Tibial artery (tissue), 4 donors: ENCODE results near the gene TK1.

Source experiments
- DNase-seq, 2 donors: peaks; one replicate each; pipeline ENCODE4 v3.0.0-alpha.2; 2019
- H3K27ac ChIP-seq, 2 donors: fragments of 200-600 bp; sonication (generic) in 1 of 2; 1 replicate in 1 of 2; 2 replicates in 1 of 2; pipeline ENCODE4 v1.5.1; 2018 to 2019; ENCODE audit warnings: mild to moderate bottlenecking in 1 of 2
- H3K27me3 ChIP-seq, 2 donors: fragments of 200-600 bp; sonication (generic) in 1 of 2; one replicate each; pipeline versions ENCODE4 v1.5.1 to v1.6.0; 2016 to 2019
- H3K36me3 ChIP-seq, 3 donors: fragments of 200-600 bp; sonication (generic) in 2 of 3; one replicate each; pipeline ENCODE4 v1.5.1; 2016 to 2019; ENCODE audit warnings: mild to moderate bottlenecking in 2 of 3
- H3K4me1 ChIP-seq, 4 donors: fragments of 200-600 bp; sonication (generic) in 2 of 4; 1 replicate in 3 of 4; 2 replicates in 1 of 4; pipeline ENCODE4 v1.5.1; 2016 to 2019
- H3K4me3 ChIP-seq, 2 donors: fragments of 200-600 bp; sonication (generic) in 1 of 2; 1 replicate in 1 of 2; 2 replicates in 1 of 2; pipeline ENCODE4 v1.5.1; 2018 to 2019; ENCODE audit warnings: mild to moderate bottlenecking in 2 of 2
- H3K9me3 ChIP-seq, 3 donors: fragments of 200-600 bp; sonication (generic) in 1 of 3; one replicate each; pipeline ENCODE4 v1.5.1; 2016 to 2019
- CTCF ChIP-seq, 2 experiments: fragments of 200-600 bp in 1 of 2; fragments of 450-650 bp in 1 of 2; IDR thresholded peaks; one replicate each; pipeline ENCODE4 v1.5.1; 2017 to 2019; ENCODE audit warnings: antibody characterized with exemption in 2 of 2, mild to moderate bottlenecking in 1 of 2, moderate library complexity in 1 of 2
- intact Hi-C: fragments of 100-400 bp; cut with DNase I; formaldehyde crosslinking; loops from one replicate; pipeline ENCODE4 v1.15.0; 2023; ENCODE audit warnings: low total_unique reads

The TK1 gene

DNA sequence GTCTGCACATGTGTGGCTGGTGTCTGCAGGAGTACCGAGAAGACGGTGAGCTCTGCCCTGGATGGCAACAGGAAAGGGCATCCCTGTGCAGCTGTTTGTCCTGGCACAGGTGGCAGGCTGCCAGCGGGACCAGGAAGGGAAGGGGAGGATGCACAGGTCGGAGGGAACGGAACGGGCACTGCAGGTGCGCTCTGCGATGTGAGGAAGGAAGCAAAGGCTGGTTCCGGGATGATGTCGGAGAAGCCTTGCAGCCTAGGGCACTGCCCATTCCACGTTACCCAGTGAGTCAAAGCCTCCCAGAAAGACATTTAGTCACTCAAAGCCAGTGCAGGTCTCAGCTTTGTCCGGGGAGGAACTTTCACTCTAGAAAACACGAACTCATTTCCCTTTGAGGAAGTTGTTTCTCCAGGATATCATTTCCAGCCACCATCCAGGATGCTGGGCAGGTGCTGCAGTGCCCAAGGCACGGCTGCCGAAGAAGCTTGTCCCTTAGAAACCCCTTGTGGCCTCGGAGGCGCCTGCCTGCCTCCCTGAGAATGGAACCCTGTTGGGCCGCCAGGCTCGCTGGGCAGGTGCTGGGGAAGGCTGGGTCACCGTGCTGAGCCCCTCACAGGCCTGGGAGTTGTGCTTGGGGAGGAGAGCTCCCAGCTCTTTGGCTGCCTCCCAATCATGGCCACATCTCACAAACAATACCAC, 40.1 kb upstream of the TK1 start:
- no peaks in the 10 kb centered on the region for H3K9me3 ChIP-seq
- no peaks in the 10 kb centered on the region for H3K36me3 ChIP-seq
- TF ChIP-seq CTCF (IDR thresholded peaks at IDR 0.05): no peak
- H3K4me1 ChIP-seq: peaks cover 0 to 4% (median 0%) of the 10 kb centered on the region in 4 donors
- H3K4me3 ChIP-seq: no peak overlapping the region
- H3K27ac ChIP-seq: no peak overlapping the region
- no peak for DNase-seq
- intact Hi-C loops: no loop called here
- H3K27me3 ChIP-seq: peaks cover 0 to 21% of the 10 kb centered on the region in 2 donors

DNA sequence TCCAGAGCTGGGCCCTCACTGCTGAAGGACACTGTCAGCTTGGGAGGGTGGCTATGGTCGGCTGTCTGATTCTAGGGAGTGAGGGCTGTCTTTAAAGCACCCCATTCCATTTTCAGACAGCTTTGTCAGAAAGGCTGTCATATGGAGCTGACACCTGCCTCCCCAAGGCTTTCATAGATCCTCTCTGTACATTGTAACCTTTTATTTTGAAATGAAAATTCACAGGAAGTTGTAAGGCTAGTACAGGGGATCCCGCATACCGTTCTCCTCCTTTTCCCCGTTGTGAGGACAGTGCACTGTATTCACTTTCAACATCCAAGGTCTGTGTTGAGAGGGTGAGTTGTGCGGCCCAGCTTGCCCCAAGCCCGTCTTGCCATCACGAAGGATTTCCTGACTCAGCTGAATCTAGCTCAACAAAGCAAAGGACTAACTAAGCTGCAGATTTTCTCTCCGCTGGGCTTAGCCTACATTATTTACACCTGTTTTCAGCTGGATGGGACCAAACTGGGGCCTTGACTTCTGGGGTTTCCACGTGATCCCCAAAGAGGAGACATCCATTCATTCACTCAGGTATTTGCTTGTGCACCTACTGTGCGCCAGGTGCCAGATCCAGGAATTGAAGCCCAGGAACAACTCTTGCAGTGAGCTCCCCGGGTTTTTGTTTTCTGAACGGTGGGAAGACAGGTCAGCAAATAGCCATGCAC, 39.4 kb upstream of the TK1 start:
- Histone ChIP-seq H3K4me3 (no peak overlapping the region), H3K4me1 (no peaks in the 10 kb centered on the region), H3K27me3 (peaks cover 0 to 14% of the 10 kb centered on the region in 2 donors), H3K27ac (no peak overlapping the region), H3K9me3 (no peaks in the 10 kb centered on the region), H3K36me3 (no peaks in the 10 kb centered on the region)
- no peak for DNase-seq
- intact Hi-C loops: no loop called here
- no peak for TF ChIP-seq CTCF (IDR thresholded peaks at IDR 0.05)

- no peak for TF ChIP-seq CTCF (IDR thresholded peaks at IDR 0.05)
- H3K9me3 ChIP-seq: no peaks in the 10 kb centered on the region
- no peaks in the 10 kb centered on the region for H3K4me1 ChIP-seq
- intact Hi-C loops: no loop called here
- DNase-seq: no peak
- H3K36me3 ChIP-seq: no peaks in the 10 kb centered on the region
- H3K4me3 ChIP-seq: no peak overlapping the region
- no peak overlapping the region for H3K27ac ChIP-seq
- peaks cover 0 to 5% of the 10 kb centered on the region in 2 donors for H3K27me3 ChIP-seq
Measured at GRCh38 chr17:78225088-78225865, 38.4 kb upstream of the TK1 start.

GRCh38 chr17:78224231-78225087, 37.6 kb upstream of the TK1 start:
- TF ChIP-seq CTCF (IDR thresholded peaks at IDR 0.05): no peak
- Histone ChIP-seq H3K4me1 (no peaks in the 10 kb centered on the region), H3K27ac (no peak overlapping the region), H3K4me3 (no peak overlapping the region), H3K27me3 (no peaks in the 10 kb centered on the region), H3K9me3 (no peaks in the 10 kb centered on the region), H3K36me3 (no peaks in the 10 kb centered on the region)
- intact Hi-C loops: no loop called here
- no peak for DNase-seq

DNA sequence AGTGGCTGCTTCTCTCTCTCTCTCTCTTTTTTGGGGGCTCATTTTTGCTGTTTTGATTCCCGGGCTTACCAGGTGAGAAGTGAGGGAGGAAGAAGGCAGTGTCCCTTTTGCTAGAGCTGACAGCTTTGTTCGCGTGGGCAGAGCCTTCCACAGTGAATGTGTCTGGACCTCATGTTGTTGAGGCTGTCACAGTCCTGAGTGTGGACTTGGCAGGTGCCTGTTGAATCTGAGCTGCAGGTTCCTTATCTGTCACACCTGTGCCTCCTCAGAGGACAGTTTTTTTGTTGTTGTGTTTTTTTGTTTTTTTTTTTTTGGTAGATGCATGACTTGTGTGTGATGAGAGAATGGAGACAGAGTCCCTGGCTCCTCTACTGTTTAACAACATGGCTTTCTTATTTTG, 36.9 kb upstream of the TK1 start:
- Histone ChIP-seq H3K27ac (no peak overlapping the region), H3K4me3 (no peak overlapping the region), H3K36me3 (no peaks in the 10 kb centered on the region), H3K9me3 (no peaks in the 10 kb centered on the region), H3K4me1 (no peaks in the 10 kb centered on the region), H3K27me3 (no peaks in the 10 kb centered on the region)
- intact Hi-C loops: no loop called here
- no peak for TF ChIP-seq CTCF (IDR thresholded peaks at IDR 0.05)
- DNase-seq: no peak
